HepG2 (cell line): ENCODE measurements around the gene AMHR2. TPM values are rescaled to one million over a fixed set of nuclear protein-coding genes. Genes with fewer than 3 reads are reported as not detected.

Experiments used
- HDAC1 ChIP-seq: sonication (generic); formaldehyde crosslinking; IDR thresholded peaks from 2 replicates; pipeline ENCODE4 v1.5.1; 2020; ENCODE audit warnings: mild to moderate bottlenecking, missing genetic modification reagents
- IKZF4 ChIP-seq: sonication (generic); formaldehyde crosslinking; IDR thresholded peaks from 2 replicates; pipeline ENCODE4 v1.5.1; 2020; ENCODE audit warnings: borderline replicate concordance, mild to moderate bottlenecking, low read depth, missing genetic modification reagents; ENCODE audit errors: not compliant biosample characterization
- SAFB2 ChIP-seq: sonication (generic); formaldehyde crosslinking; IDR thresholded peaks from 2 replicates; pipeline ENCODE4 v1.5.1; 2020; ENCODE audit warnings: missing genetic modification reagents, low read depth, mild to moderate bottlenecking, borderline replicate concordance
- SMAD3 ChIP-seq: sonication (generic); formaldehyde crosslinking; IDR thresholded peaks from 2 replicates; pipeline ENCODE4 v1.4.0; 2020; ENCODE audit warnings: missing genetic modification reagents
- SOX13 ChIP-seq, 3 experiments: fragments of 450-650 bp in 1 of 3; sonication (generic) in 1 of 3; formaldehyde crosslinking in 1 of 3; IDR thresholded peaks in 2 of 3; conservative IDR thresholded peaks in 1 of 3; 2 replicates each; pipeline versions ENCODE4 v1.5.0 to v1.6.1; 2016 to 2020; ENCODE audit warnings: antibody characterized with exemption in 1 of 3, mild to moderate bottlenecking in 1 of 3, missing compliant biosample characterization in 1 of 3, missing genetic modification reagents in 1 of 3, moderate library complexity in 1 of 3
- THYN1 ChIP-seq: sonication (generic); formaldehyde crosslinking; IDR thresholded peaks from 2 replicates; pipeline ENCODE4 v1.8.1; 2023; ENCODE audit warnings: low read depth, mild to moderate bottlenecking, moderate library complexity, missing genetic modification reagents, borderline replicate concordance
- TOPORS ChIP-seq: sonication (generic); formaldehyde crosslinking; IDR thresholded peaks from 2 replicates; pipeline ENCODE4 v1.8.0; 2023; ENCODE audit warnings: mild to moderate bottlenecking, missing genetic modification reagents
- TP53 ChIP-seq: sonication (generic); formaldehyde crosslinking; conservative IDR thresholded peaks from 2 replicates; pipeline ENCODE4 v1.4.0; 2020; ENCODE audit warnings: missing genetic modification reagents
- ZFP90 ChIP-seq: sonication (generic); formaldehyde crosslinking; IDR thresholded peaks from 2 replicates; pipeline ENCODE4 v1.8.0; 2022; ENCODE audit warnings: missing genetic modification reagents, mild to moderate bottlenecking, inconsistent platforms, borderline replicate concordance
- ZNF17 ChIP-seq: sonication (generic); formaldehyde crosslinking; IDR thresholded peaks from 2 replicates; pipeline ENCODE4 v1.5.0; 2020; ENCODE audit warnings: mild to moderate bottlenecking, missing genetic modification reagents
- ZNF3 ChIP-seq: IDR thresholded peaks from 2 replicates; pipeline ENCODE4 v1.7.0; 2017; ENCODE audit warnings: inconsistent platforms
- ZNF468 ChIP-seq: sonication (generic); formaldehyde crosslinking; IDR thresholded peaks from 2 replicates; pipeline ENCODE4 v1.8.0; 2022; ENCODE audit warnings: mild to moderate bottlenecking, moderate library complexity, missing genetic modification reagents
- ZNF564 ChIP-seq: sonication (generic); formaldehyde crosslinking; IDR thresholded peaks from 2 replicates; pipeline ENCODE4 v1.8.1; 2023; ENCODE audit warnings: mild to moderate bottlenecking, missing genetic modification reagents
- ZNF607 ChIP-seq: sonication (generic); formaldehyde crosslinking; IDR thresholded peaks from 2 replicates; pipeline ENCODE4 v1.5.1; 2020; ENCODE audit warnings: missing genetic modification reagents, mild to moderate bottlenecking, borderline replicate concordance
- ZNF672 ChIP-seq: sonication (generic); formaldehyde crosslinking; IDR thresholded peaks from 2 replicates; pipeline ENCODE4 v1.8.1; 2022; ENCODE audit warnings: missing genetic modification reagents
- ZNF772 ChIP-seq: sonication (generic); formaldehyde crosslinking; IDR thresholded peaks from 2 replicates; pipeline ENCODE4 v1.5.0; 2020; ENCODE audit warnings: mild to moderate bottlenecking, missing genetic modification reagents
- polyA plus RNA-seq, 8 experiments: library from polyadenylated mRNA; depleted of rRNA in 3 of 8; stranded (reverse) in 7 of 8; unstranded in 1 of 8; fragments of >200 nt; fragmentation: Illumina TruSeq in 4 of 8; extraction: Trizol in 4 of 8; gene quantifications; 2 replicates each; pipeline versions ENCODE4 v1.2.1 to v1.2.3, GENCODE V29; 2011 to 2016; ENCODE audit warnings: low read depth in 4 of 8, missing spikeins in 1 of 8, mixed read lengths in 1 of 8; ENCODE audit not compliant: insufficient read depth in 1 of 8
- total RNA-seq, 5 experiments: library from RNA; depleted of rRNA; stranded (reverse); fragments of >200 nt; fragmentation: Illumina TruSeq; extraction: Trizol; gene quantifications; 2 replicates each; pipeline ENCODE4 v1.2.3, GENCODE V29; 2016; ENCODE audit warnings: low read depth in 1 of 5
- TF ChIP-seq, protein P1 (sequence below): IDR thresholded peaks from 2 replicates; pipeline ENCODE4 v1.6.1; 2018; ENCODE audit warnings: missing genetic modification reagents, mild to moderate bottlenecking, missing compliant biosample characterization
- TF ChIP-seq, protein P2 (sequence below): sonication (generic); formaldehyde crosslinking; IDR thresholded peaks from 2 replicates; pipeline ENCODE4 v1.8.1; 2023; ENCODE audit warnings: mild to moderate bottlenecking, moderate library complexity, missing genetic modification reagents
- TF ChIP-seq, protein P3 (sequence below): sonication (generic); formaldehyde crosslinking; IDR thresholded peaks from 2 replicates; pipeline ENCODE4 v1.4.0; 2020; ENCODE audit warnings: missing genetic modification reagents, borderline replicate concordance
- TF ChIP-seq, protein P4 (sequence below): sonication (generic); formaldehyde crosslinking; IDR thresholded peaks from 2 replicates; pipeline ENCODE4 v1.4.0; 2020; ENCODE audit warnings: mild to moderate bottlenecking, missing genetic modification reagents, borderline replicate concordance
- TF ChIP-seq, protein P5 (sequence below): IDR thresholded peaks from 2 replicates; pipeline ENCODE4 v1.6.1; 2016; ENCODE audit warnings: mild to moderate bottlenecking

Gene AMHR2
- total and polyA plus RNA-seq, 2 of the 13 experiments (the other 11 are each of a cell fraction or from before 2014, with no cell fraction given) = 0.24 to 0.58 TPM

DNA sequence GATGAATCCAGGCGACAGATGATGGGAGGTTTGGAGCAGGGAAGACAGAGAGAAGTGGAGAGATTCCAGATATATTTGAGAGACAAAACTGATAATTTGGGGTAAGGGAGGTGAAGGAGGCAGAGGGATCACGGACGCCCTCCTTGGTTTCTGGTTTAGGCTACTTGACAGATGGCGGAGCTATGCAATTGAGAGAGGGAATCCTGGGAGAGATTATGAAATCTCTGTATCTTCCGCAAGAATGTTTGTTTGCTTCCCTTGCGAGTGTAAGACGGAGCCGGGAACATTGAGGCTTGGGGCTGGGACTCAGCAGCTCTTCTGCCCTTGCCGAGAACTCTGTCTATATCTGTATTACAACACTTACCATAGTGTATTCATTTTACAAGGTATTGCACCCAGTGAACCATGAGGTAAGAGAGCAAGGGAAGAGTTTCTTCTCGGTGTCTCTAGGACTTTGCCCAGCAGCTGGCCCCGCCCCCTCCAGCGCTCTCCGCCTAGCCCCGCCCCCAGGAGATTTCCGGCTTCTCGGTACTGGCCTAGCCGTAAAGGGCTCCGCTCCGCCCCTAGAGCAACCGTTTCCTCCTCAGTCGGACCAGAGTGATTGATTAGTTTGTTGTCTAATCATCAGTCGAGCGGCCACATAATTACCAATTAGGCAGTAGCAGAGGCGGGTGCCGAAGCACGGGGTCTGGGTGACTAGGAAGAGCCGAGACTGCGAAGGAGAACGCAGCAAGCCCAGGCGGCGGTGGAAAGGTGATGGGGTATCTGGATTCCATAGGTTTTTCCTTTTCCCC lies 17.6 kb downstream of the AMHR2 start, which contains the start of gene PRR13 (continued):
- TF ChIP-seq ZNF607 (CRISPR knock-in tag) (no peak), IKZF4 (CRISPR knock-in tag) (no peak), THYN1 (CRISPR knock-in tag) (no peak), ZFP90 (CRISPR knock-in tag) (0 out of 2 replicates have a peak, but pooled peaks have one; percentile 5), ZNF17 (CRISPR knock-in tag) (no peak), TOPORS (CRISPR knock-in tag) (no peak; the same call in 1 of the 2 replicates), ZNF3 (CRISPR knock-in tag) (peak; percentile 45; the same call in 1 of the 2 replicates), ZNF772 (CRISPR knock-in tag) (no peak), HDAC1 (peak; percentile 23), SAFB2 (CRISPR knock-in tag) (no peak), SMAD3 (CRISPR knock-in tag) (0 out of 2 replicates have a peak, but pooled peaks have one; percentile 4), TP53 (CRISPR knock-in tag) (0 out of 2 replicates have a peak, but pooled peaks have one; percentile 34), SOX13 (IDR thresholded peaks at IDR 0.05) (no peak), SOX13 (CRISPR knock-in tag; conservative IDR thresholded peaks at IDR 0.05 in 1 of 2, IDR thresholded peaks at IDR 0.05 in 1 of 2) (peak in 1 of 2 experiments; percentile 10; a peak in 1 of 4 replicates), ZNF468 (CRISPR knock-in tag) (no peak), ZNF564 (peak; percentile 57; the same call in 1 of the 2 replicates), ZNF672 (CRISPR knock-in tag) (no peak)
- TF ChIP-seq, protein P1, sequence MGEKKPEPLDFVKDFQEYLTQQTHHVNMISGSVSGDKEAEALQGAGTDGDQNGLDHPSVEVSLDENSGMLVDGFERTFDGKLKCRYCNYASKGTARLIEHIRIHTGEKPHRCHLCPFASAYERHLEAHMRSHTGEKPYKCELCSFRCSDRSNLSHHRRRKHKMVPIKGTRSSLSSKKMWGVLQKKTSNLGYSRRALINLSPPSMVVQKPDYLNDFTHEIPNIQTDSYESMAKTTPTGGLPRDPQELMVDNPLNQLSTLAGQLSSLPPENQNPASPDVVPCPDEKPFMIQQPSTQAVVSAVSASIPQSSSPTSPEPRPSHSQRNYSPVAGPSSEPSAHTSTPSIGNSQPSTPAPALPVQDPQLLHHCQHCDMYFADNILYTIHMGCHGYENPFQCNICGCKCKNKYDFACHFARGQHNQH (CRISPR knock-in tag) = no peak
- TF ChIP-seq, protein P2, sequence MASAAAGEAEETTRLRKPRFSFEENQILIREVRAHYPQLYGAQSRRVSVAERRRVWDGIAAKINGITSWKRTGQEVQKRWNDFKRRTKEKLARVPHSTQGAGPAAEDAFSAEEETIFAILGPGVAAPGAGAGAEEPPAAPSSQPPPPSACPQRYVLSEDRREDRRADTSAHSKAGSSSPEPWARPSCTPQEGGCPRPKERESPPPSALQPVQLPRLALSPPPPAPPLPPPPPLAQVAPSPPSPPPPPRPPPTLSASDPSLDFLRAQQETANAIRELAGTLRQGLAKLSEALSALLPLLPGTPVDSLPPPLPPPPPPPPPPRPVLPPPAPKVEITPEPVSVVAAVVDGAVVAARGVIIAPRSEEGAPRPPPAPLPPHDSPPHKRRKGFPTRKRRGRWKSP (CRISPR knock-in tag) = 0 out of 2 replicates have a peak, but pooled peaks have one; percentile 25
- TF ChIP-seq, protein P3, sequence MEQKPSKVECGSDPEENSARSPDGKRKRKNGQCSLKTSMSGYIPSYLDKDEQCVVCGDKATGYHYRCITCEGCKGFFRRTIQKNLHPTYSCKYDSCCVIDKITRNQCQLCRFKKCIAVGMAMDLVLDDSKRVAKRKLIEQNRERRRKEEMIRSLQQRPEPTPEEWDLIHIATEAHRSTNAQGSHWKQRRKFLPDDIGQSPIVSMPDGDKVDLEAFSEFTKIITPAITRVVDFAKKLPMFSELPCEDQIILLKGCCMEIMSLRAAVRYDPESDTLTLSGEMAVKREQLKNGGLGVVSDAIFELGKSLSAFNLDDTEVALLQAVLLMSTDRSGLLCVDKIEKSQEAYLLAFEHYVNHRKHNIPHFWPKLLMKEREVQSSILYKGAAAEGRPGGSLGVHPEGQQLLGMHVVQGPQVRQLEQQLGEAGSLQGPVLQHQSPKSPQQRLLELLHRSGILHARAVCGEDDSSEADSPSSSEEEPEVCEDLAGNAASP = no peak
- TF ChIP-seq, protein P4, sequence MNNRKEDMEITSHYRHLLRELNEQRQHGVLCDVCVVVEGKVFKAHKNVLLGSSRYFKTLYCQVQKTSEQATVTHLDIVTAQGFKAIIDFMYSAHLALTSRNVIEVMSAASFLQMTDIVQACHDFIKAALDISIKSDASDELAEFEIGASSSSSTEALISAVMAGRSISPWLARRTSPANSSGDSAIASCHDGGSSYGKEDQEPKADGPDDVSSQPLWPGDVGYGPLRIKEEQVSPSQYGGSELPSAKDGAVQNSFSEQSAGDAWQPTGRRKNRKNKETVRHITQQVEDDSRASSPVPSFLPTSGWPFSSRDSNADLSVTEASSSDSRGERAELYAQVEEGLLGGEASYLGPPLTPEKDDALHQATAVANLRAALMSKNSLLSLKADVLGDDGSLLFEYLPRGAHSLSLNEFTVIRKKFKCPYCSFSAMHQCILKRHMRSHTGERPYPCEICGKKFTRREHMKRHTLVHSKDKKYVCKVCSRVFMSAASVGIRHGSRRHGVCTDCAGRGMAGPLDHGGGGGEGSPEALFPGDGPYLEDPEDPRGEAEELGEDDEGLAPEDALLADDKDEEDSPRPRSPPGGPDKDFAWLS (CRISPR knock-in tag) = no peak
- TF ChIP-seq, protein P5, sequence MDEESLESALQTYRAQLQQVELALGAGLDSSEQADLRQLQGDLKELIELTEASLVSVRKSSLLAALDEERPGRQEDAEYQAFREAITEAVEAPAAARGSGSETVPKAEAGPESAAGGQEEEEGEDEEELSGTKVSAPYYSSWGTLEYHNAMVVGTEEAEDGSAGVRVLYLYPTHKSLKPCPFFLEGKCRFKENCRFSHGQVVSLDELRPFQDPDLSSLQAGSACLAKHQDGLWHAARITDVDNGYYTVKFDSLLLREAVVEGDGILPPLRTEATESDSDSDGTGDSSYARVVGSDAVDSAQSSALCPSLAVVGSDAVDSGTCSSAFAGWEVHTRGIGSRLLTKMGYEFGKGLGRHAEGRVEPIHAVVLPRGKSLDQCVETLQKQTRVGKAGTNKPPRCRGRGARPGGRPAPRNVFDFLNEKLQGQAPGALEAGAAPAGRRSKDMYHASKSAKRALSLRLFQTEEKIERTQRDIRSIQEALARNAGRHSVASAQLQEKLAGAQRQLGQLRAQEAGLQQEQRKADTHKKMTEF (CRISPR knock-in tag) = peak; percentile 37
